GM21381 (cell line): ENCODE measurements around the gene TRHDE.
"Not testable (repeated sequence)": the region's sequence is repeated elsewhere in the genome, so short reads cannot be mapped to it uniquely, and the experiment has no call there.

Source experiments
- ATAC-seq: cut with Tn5 transposase; IDR thresholded peaks from one replicate; pipeline ENCODE4 v1.9.1; 2021; ENCODE audit warnings: mild to moderate bottlenecking, moderate library complexity; ENCODE audit not compliant: unreplicated experiment

Gene TRHDE

DNA sequence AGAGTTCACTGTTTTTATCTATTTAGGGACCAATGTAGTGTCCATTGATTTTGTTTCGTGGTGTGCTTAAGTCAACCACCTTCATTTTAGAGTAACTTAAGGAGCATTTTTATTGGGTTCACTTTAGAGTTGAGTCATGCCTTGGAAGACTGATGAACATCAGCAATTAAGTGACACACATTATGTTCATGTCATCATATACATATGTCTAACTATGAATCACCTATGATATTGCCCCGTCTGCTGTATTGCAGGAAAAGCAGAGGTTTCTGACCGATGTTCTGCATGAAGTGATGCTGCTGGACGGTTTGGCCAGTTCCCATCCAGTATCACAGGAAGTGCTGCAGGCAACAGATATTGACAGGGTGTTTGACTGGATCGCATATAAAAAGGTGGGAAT is 227.1 kb downstream of the TRHDE start:
- no peak for ATAC-seq

GRCh38 chr12:72502546-72502945 is 230.4 kb downstream of the TRHDE start:
- ATAC-seq = no peak

DNA sequence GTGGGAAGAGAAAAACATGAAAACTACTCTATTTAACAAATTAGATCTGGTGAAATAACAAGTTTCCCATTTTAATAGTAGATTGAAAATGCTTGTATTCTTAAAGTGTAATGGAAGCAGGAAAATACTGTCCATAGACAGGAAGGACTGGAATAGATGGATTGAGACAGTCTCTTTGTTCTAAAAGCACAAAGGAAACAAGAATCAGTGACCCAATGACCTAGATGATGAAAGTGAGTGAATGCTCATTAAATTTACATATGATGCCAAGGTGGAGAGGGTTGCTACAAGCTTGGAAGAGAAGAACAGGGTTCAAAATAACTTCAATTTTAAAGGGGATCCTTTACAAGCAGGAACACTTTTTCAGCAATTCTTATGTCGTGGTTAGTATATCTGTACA is 233.1 kb downstream of the TRHDE start:
- ATAC-seq = no peak

DNA sequence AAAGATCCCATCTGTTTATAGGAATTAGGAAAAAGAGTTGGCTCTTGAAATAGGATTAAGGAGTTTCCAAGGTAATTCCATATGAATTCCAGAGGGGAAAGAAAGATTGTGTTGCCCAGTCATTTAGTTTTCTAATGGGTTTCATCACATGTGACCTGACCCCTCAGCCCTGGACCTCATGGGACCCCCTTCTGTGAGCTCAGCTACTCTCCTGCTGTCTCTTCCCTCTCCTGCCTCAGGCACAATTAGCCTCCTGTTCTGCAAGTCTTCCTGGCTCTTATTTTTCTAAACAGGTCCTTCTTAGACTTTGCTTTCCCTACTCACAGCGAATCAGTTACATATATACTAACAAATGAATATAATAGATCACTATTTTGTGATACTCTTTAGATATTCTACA is 237.7 kb downstream of the TRHDE start:
- no peak for ATAC-seq

GRCh38 chr12:72510772-72511171 is 238.6 kb downstream of the TRHDE start:
- no peak for ATAC-seq

DNA sequence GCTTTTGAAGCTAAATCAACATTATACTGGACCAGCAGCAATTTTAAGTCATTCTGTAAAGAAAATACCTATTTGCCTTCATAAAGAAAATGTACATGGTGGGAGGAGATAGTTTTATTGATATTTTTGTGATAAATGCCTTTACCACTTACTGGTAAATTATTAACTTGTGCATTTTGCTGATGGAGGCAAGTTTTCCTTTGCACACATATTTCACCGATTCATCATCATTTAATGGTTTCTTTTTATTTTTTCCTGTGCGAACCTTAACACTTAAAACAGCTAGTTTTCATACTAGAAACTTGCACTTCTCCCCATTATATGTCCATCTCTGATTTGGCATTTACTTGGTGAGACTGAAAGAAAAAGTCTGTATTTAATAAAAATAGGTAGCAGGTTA is 239.3 kb downstream of the TRHDE start:
- ATAC-seq = no peak

- ATAC-seq = no peak
Measured at GRCh38 chr12:72511906-72512305, 239.7 kb downstream of the TRHDE start.

GRCh38 chr12:72520044-72520678 is 248.0 kb downstream of the TRHDE start:
- not testable (repeated sequence) for ATAC-seq

DNA sequence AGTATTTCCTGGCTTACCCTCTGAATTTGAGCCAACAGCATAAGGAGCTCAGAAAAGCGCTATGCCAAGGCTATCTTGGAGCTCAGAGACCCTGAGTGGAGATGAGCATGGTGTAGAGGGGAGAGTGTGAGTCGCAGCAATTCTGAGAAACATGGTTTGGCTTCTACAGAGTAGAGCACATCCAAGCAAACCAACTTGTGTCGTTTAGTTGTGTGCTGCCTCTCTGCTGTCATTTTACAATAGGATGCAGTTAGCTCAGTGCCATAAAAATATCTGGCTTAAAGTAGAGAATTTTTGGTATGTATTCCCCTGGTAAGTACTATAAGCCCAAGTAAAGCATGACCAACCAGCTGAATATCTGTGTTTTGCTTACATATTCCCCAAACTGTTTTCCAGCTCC is 249.2 kb downstream of the TRHDE start:
- ATAC-seq = no peak

DNA sequence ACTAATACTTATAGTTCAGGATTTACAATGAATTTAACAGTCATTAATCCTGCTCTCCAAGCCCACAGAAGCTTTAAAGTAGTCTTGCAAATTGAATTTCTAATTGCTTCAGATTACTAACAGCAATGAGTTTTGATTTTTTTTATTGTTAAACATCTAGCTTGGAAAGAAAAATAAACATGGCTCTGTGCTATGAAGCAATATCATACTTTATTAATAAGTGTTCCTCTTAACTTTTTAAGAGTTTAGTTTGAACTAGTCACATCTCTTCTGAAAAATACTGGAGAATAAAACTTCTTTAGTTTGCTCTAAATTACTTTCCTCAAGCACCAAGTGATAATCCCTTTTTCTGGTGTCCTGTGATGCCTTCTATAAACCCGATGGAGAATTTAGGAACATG is 250.2 kb downstream of the TRHDE start:
- no peak for ATAC-seq

- no peak for ATAC-seq
Measured at GRCh38 chr12:72523754-72524153, 251.6 kb downstream of the TRHDE start.

DNA sequence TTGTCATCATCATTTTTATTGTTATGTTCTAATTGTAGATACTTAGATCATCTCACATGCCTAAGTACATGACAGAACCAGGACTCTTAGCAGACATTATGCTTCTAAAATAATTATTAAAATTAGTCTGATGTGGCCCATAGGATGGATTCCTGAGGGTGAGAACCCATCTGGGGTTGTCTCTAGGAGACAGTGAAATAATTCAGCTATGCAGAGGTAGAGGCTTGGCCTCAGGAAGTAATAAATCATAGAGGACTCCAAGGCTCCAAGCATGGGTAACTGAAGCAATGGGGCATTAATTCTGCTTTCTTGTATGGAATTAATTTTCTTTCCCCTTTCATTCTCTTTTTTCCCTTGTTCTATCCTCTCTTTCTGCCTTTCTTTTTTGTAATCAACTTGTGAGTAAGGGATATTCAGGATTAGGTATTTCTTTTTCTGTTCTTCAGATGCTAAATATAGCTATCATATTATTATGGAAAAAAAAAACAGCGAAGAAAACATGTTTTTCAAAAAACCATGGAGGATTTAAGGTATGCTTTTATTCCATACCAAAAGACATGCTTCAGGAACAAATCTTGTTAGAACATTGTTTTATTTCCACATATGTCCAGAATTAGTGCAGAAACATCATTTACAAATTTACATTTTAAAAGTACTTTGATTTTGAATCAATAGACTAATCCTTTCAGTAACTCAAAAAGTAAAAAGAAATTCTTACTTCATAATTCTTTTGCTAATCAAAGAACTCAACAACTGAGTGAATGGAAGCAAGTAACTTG is 263.2 kb downstream of the TRHDE start:
- ATAC-seq = no peak

- no peak for ATAC-seq
Measured at GRCh38 chr12:72540811-72541210, 268.6 kb downstream of the TRHDE start.

DNA sequence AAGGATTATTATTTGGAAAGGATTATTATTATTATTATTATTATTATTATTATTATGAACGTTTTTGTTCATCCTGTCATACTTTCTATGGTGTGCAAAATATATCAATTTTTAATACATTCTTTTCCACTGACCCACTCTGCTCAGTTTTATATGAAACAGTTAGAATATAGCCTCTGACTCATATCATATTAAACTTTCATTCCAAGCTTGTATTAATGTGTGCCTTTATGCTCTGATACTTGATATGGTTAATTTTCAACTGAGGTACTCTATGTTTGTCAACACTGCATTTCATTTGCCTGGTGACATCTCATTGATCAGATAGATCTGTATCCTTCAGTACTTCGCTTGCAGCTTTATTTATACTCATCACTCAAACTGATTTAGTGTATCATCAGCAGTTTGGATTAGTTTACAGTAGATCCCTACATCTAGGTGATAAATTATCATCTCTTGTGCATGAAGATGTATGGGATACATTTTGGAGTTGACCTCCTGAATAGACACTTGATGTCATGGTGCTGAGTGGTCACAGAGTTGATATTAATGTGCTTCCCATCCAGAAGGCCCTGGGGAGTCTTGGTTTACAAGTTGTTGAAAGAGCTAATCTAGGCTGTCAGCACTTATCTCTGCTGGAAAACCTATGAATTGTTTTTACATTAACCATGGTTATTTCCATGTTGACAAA is 271.8 kb downstream of the TRHDE start:
- ATAC-seq = no peak

GRCh38 chr12:72546106-72546505 is 273.9 kb downstream of the TRHDE start:
- no peak for ATAC-seq

DNA sequence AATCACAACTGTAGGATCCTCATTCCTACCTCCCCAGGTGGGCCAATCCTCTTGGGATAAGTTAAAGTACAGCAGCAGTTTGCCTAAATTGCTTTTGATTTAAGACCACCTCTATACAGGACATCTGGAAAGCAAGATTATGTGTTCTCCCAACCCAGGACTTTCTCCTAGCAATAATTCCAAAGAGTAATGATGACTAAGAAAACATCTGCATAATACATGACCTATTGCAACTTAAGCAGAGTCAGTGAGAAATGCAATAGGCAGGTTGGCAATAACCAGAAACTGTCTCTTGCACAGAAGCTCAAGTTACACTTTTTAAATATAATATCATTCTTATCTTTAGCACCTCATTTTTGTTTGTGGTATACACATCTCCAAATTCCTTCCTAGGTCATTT is 275.4 kb downstream of the TRHDE start:
- ATAC-seq = no peak

DNA sequence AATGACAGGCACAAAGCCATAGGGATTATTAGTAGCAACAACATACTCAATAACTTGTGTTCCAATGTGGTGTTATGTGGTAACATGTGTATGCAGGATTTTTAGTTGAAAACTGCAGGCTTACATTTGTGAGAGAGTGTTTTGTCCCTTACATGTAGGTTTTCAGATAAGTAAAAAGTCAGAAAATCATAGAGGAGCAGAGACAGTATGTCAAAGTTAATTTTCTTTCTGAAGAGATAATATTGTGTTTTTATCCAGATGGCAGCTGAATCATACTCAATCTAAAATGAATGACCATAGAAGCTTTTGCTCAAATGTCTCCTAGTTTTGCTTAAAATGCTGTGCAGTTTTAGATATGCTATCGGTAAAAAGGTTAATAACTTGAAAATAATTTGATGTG is 277.0 kb downstream of the TRHDE start:
- ATAC-seq = no peak

DNA sequence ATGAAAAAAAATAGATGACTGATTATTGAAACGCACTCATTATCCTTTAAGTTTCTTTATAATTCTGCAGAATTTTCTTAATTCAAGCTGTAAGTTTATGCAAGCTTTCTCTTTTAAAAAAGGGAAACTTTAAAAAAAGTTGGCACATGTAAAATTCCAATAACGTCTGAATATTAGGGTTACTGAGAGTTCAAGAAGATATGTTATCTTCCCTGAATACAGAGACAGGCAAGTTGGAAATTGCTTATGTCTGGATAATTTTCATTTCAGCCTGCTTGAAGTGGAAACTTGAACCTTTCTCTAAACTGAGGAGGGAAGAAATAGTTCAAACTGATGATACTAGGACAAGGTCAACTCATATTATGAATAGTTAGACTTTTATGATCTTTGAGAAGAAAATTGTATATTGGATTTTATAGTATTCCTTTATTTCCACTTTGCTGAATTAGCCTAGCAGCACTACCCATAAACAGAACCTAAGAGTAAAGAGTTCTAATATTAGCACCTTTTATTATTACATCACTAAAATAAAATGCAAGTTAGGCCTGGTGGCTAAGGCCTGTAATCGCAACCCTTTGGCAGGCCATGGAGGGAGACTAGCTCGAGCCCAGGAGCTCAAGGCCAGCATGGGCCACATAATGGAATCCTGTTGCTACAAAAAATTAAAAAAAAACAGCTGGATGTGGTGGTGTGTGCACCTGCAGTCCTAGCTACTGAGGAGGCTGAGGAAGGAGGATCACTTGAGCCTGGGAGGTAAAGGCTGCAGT is 288.0 kb downstream of the TRHDE start:
- no peak for ATAC-seq

DNA sequence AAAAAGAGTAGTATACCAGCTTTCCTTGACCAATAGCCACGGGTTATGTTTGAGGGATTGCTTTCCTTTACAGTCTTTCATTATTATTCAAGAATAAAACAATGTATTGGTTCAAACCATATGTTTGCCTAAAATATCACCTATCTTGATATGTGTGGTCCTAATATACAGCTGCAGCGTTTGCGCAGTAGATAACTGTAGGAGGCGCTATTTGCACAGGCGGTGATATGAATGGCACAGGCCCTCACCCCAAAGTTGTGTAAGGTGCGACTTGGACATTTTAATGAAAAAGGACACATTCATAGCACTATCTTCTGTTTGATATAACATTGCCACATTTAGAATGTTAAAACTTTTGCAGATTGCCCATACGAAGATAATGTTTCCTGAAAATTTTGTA is 298.4 kb downstream of the TRHDE start:
- no peak for ATAC-seq

GRCh38 chr12:72574138-72574537 is 302.0 kb downstream of the TRHDE start:
- no peak for ATAC-seq

DNA sequence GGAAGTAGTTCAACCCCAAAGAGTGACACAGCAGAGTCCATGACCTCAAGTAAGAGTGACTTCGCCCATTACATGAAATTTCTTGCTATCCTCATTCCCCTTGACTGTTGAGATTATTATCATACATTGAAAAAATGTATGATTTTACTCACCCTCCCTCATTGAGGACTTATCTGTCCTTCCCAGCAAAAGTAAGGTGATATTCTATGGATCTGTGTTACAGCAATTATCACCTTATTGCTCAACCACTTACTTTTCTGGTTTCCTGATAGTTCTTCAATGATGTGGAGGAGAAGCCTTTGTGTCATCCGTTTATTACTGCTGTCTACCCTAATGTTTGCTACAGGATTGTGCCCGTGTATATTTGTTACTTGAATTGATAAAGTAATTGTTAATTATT is 306.2 kb downstream of the TRHDE start:
- no peak for ATAC-seq
